Activated CD8-positive, alpha-beta memory T cell treated with anti-CD3 and anti-CD28 coated beads, Interleukin-2, amount 50 U/mL, for 4 hours (primary cell): ENCODE results near the gene HECTD2.
"Not testable (repeated sequence)": the region's sequence is repeated elsewhere in the genome, so short reads cannot be mapped to it uniquely, and the experiment has no call there.

Source experiments
- DNase-seq: peaks from one replicate; pipeline ENCODE4 v3.0.0-alpha.2; 2020

HECTD2 gene

DNA sequence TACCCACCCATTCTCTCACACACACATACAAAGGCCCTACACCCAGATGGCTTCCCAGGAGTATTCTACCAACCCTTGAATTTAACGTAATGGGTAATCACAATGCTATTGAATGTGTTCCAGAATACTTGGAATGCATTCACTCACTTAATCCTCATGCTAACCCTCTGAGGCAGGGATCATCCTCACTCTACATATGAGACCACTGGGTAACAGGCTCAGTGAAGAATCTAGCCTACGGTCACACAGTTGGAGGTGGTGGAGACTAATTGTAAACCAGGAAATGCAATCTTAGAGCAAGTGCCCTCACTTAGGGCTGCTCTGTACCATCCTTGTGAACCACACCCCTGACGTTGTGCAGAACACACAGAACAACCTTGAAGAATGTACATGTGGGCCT, 135.2 kb downstream of the HECTD2 start:
- no peak for DNase-seq

DNA sequence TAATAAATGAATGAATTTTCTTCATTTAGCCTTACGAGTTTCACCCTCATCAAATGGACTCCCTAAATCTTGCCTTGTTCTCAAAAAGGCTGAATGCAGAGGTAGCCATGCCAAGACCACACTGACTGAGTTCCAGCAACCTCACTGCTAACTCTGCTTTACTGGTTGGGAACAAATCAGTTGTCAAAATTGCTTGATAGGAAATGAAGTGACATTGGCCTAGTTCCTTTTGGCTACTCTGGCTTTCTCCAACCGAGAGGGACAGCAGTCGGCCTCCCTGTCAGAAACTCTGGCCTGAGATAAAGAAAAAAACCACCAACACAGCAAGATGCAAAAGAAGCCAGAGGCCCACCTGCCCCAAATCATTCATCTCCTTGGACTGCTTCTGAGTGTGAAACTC, 135.7 kb downstream of the HECTD2 start:
- no peak for DNase-seq

DNA sequence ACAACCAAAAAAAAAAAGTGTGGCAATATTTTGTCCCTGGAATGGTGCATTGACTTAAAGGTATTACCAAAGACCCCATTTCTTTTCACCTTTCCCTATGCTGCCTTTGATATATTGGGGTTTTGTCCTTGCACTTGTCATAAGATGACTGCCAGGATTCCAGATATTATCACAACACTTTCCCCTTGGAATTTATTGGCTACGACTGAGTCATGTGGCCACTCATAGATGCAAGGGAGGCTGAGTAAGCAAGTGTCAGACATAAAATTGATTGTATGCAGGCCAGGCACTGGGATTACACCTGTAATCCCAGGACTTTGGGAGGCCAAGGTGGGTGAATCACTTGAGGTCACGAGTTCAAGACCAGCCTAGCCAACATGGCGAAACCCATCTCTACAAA, 139.1 kb downstream of the HECTD2 start:
- DNase-seq, result no peak

DNA sequence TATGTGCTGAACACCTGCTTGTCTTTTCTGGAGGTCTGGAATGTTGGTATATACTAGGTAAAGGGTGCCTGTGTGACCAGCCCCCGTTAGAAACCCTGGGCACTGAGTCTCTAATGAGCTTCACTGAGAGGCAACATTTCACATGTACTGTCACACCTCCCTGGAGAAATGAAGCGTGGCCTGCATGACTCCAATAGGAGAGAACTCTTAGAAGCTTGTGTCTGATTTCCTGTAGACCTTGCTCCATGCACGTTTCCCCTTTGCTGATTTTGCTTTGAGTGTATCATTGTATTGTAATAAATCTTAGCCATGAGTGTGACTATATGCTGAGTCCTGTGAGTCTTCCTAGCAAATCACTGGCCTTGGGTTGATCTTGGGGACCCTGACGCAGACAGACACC, 139.9 kb downstream of the HECTD2 start:
- DNase-seq, result no peak

DNA sequence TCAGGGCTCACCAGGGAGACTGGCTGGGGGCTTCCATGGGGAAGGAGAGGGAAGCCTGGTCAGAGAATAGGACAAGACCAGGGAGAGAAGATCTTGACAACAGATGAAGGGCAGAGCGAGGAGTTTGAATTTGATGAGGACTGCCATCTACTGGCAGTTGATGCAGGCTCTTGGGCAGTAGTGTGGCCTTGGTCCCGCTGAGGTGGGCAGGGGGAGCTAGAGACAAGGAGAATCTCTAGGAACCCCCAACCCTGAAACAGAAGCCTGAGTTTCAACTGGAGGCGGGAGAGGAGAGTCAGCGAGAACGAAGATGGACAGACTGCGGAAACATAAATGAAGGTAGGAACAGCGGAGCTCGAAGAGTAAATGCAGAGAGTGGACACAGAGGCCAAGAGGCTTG, 141.7 kb downstream of the HECTD2 start:
- DNase-seq, result no peak

DNA sequence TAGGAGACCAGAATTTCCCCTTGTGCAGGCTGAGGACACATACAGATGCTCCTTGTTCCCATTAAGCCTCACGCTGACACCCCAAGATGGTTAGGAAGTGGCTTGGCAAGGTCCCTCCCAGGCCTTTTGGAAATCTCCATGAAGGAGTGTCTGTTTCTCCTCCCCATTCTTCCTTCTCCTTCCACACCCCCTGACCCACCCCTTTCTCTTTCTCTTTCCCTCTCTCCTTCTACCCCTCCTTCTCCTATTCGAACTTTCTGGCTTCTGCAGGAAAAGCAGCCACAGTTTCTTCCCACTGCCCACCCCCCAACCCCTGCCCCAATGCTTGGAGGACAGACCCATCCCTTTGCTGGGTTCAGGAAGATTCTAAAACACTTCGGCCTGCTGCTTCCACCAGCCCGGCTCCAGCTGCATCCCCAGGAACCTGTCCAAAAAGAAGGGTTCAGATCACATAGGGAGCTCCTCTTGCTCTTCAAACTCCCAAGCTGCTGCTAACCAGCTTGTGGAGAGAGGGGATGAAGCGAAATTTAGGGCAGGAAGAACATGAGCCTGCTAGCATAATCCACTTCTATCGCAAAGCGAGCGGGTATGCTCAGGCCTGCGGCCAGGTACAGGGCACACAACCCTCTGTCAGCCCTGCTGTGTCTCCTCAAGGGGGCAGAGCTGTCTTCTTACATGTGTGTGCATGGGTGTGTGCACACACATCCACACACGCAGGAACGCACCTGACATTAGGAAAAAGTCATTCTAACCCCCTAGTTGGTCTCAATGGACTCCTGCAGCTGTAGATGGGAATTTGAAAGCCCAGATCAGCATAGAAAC, 142.3 kb downstream of the HECTD2 start:
- no peak for DNase-seq

DNA sequence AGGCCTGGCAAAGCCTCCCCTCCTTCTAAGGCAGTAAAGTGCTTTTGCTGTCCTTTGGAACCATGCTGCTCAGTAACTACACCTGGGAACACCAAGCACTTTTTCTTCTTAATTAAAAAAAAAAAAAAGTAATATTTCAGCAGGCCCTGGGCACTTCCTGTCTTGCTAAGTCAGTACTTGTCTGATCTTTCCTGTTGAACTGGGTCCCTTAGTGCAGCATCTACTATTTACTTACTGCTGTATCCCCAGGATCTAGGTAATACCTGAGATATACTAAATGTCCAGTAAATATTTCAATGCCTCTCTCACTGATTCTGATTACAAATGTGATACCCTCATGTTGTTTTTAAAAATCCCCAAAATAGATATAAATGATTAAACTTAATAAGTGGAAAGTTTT, 145.3 kb downstream of the HECTD2 start:
- no peak for DNase-seq

DNA sequence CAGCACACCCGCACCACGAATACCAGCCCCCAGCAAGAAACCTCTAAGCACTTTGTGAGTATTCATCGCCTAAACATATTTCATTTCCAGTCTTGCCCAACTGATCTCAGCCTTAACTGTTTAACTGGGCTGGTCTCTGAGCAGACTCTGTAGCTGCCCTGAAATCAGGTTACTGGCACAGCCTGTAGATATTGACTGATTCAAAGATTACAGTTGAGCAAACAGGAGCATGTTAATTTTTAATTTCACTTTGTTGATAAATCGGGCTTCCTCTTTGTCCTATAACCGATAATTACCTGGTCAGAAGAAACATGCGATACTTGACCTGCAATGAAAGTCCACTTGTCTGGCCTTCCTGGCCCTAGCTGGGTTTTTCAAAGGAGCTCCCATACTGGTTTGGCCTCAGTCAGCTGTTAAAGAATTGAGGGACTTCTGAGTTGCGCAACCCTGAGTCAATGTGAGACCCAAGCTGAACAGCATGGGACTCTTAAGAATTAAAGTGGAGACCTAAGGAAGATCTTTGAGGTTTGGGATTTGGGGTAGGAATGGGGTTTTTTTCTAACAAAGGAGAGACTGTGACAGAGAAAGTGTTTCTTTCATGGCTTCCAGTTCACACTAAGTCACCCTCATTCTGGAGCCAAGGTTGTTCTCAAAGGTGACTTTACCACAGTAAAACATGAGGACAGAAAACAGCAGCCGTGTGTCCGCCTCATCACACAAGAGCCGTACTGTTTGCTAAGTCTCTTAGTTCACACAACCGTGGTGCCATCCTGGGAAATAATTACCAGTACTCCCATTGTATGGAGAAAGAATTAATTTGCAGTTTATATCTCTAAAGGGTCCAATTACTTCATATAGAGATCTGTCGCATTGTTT, 146.8 kb downstream of the HECTD2 start:
- DNase-seq, result no peak

DNA sequence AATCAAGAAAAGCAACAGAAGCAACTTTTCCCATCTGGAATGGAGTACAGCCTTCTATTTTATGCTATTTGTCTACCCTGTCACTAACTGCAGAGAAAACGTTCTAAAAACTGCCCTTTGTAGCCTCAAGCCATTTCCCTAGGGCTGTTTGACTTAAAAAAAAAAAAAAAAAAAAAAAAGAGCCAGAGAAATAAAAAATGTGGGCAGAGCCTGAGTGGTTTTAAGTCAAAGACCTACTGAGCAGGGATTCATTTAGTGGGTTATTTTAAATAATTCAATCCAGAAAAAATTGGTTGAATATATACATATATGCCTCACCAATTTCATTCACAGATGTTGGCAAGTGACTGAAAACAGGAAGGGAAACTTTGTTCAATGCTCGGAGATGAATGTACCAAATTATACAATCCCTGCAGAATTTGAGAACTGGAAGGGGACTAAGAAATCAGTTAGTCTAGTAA, 147.5 kb downstream of the HECTD2 start:
- no peak for DNase-seq

DNA sequence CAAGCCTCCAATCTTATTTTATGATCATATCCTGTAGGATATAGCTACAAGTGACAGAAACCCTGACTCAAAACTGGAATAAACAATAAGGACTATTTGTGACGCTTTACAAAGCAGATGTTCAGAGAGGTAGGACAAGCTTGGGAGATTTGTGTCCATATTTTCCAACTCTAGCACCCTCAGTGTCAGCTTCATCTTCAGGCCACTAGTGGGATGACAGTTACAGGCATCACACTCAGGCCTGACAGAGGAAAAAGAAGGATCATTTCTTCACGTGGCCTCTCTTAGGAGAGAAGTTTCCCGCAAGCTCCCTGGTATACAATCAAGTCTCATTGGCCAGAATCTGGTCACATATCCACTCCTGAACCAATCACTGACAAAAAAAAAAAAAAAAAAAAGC, 148.3 kb downstream of the HECTD2 start:
- DNase-seq, result no peak

DNA sequence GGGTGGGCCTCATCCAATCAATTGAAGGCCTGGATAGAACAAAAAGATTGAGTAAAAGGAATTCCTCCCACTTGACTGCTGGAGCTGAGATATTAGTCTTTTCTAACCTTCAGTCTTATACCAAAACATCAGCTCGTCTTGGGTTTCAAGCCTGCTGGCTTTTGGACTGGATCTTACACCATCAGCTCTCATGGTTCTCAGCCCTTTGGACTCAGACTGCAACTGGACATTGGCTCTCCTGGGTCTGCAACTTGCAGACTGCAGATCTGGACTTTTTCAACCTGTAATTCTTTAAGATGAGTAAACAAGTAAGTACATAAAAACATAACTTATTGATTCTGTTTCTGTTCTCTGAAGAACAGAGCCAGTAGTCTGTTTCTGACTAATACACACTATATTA, 149.0 kb downstream of the HECTD2 start:
- DNase-seq, result no peak

DNA sequence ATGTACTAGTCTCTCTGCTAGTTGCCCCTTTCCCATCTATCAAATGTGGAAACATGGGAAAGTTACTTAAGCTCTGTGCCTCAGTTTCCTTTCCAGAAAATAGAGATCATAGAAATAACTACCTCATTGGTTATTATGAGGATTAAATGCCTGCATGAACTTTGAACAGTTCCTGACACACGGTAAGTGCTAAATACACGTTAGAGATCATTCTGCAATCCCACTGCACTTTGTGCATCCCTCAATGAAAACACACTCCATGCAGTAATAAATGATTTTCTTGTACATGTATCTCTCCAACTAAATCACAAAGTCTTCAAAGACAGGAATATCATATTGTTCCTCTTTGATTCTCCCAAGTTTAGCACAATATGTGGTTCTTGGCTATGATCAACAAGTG, 149.6 kb downstream of the HECTD2 start:
- DNase-seq, result no peak

DNA sequence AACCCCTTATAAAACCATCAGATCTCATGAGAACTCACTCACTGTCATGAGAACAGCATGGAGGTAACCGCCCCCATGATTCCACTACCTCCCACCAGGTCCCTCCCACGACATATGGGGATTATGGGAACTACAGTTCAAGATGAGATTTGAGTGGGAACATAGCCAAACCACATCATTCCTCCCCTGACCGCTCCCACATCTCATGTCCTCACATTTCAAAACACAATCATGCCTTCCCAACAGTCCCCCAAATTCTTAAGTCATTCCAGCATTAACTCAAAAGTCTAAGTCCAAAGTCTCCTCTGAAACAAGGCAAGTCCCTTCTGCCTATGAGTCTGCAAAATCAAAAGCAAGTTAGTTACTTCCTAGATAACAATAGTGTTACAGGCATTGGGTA, 150.7 kb downstream of the HECTD2 start:
- not testable (repeated sequence) for DNase-seq

DNA sequence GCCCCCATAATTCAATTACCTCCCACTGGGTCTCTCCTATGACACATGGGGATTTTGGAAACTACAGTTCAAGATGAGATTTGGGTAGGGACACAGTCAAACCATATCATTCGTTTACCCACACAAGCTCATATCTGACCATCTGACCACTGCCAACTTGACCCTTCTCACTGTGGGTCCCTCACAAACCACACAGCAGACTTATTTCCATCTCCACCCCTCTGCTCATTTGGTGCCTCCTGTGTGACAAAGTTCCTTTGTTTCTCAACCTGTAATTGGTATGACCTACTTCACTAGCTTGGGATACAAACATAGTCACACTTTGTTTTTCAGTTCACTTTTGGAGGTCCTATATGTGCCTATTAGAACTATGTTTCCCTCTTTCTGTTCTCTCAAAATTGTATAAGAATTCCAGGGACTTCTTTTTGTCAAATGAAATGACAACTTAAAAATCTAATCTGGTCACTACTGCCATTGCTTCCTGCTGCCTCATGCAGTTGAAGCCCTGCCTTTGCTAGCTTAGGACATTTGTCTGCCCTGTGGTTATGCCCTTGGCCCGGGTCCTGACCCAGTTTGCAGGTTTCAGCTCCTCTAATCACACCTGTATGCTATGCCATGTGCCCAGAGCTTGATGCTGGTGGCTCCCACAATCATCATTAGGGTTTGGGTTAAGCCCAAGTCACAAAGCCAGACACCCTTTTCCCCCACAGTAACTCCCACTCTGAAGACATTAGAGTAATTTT, 152.9 kb downstream of the HECTD2 start:
- no peak for DNase-seq

DNA sequence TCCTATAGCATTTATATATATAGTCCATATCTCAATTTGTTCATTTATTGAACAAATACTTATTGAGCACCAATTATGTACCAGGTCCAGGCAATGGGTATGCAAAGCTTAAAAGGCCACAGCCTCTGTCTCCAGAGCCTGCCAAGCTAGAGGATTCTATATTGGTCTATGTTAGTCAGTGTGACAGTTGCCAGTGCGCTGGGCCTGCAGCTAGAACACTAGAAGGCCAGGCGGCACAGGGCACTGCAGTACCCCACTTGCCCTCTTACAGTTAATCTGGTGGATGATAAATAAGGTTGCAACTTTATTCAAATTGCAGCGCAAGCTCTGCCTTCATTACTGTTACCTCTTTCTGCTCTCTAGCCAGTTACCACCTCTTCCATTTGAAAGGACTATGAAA, 153.9 kb downstream of the HECTD2 start:
- DNase-seq, result no peak
